ENCODE measurements around the gene ADAP1.
A peak's percentile ranks its signal among the peaks of the same experiment; 100 is the strongest.
"Not testable (repeated sequence)": the region's sequence is repeated elsewhere in the genome, so short reads cannot be mapped to it uniquely, and the experiment has no call there.

ADAP1 gene

GRCh38 chr7:875476-876076 lies 78.9 kb downstream of the ADAP1 start:
- DNase-seq = no peak

GRCh38 chr7:875051-875450 lies 79.4 kb downstream of the ADAP1 start:
- DNase-seq = no peak

- DNase-seq = no peak
Measured at GRCh38 chr7:874031-874749, 80.3 kb downstream of the ADAP1 start.

- DNase-seq = peak; percentile 78
Measured at GRCh38 chr7:873367-874002, 81.0 kb downstream of the ADAP1 start.

- not testable (repeated sequence) for DNase-seq
Measured at GRCh38 chr7:872685-873084, 81.8 kb downstream of the ADAP1 start.

- DNase-seq = no peak
Measured at GRCh38 chr7:871900-872537, 82.5 kb downstream of the ADAP1 start.

GRCh38 chr7:869348-869747 lies 85.1 kb downstream of the ADAP1 start:
- DNase-seq = no peak

- DNase-seq = no peak
Measured at GRCh38 chr7:868189-868486, 86.3 kb downstream of the ADAP1 start.

- DNase-seq = no peak
Measured at GRCh38 chr7:867406-868188, 86.9 kb downstream of the ADAP1 start.

- DNase-seq = no peak
Measured at GRCh38 chr7:867001-867405, 87.5 kb downstream of the ADAP1 start.

GRCh38 chr7:865921-866320 lies 88.6 kb downstream of the ADAP1 start:
- DNase-seq = no peak

- DNase-seq = no peak
Measured at GRCh38 chr7:863106-863505, 91.4 kb downstream of the ADAP1 start.

- DNase-seq = no peak
Measured at GRCh38 chr7:862157-862556, 92.3 kb downstream of the ADAP1 start.

GRCh38 chr7:861222-861621 lies 93.3 kb downstream of the ADAP1 start:
- no peak for DNase-seq

- DNase-seq = no peak
Measured at GRCh38 chr7:860149-860548, 94.3 kb downstream of the ADAP1 start.

GRCh38 chr7:859359-860030 lies 95.0 kb downstream of the ADAP1 start:
- no peak for DNase-seq

- DNase-seq = no peak
Measured at GRCh38 chr7:857661-858060, 96.8 kb downstream of the ADAP1 start.

- no peak for DNase-seq
Measured at GRCh38 chr7:856444-857095, 97.9 kb downstream of the ADAP1 start.

GRCh38 chr7:855686-856369 lies 98.7 kb downstream of the ADAP1 start:
- DNase-seq = no peak

GRCh38 chr7:854118-854775 lies 100.2 kb downstream of the ADAP1 start:
- DNase-seq = no peak
